Gastrocnemius medialis (tissue), 4 donors: Measurements from ENCODE around the gene USP17L28.
"Not testable (repeated sequence)": the region's sequence is repeated elsewhere in the genome, so short reads cannot be mapped to it uniquely, and the experiment has no call there.

ENCODE experiments used
- POLR2A ChIP-seq, 2 donors: fragments of 450-650 bp; IDR thresholded peaks; one replicate each; pipeline ENCODE4 v1.6.1; 2017; ENCODE audit warnings: antibody characterized with exemption in 2 of 2, mild to moderate bottlenecking in 2 of 2, moderate library complexity in 2 of 2
- TF ChIP-seq, protein P1 (sequence below), 5 experiments: fragments of 450-650 bp in 3 of 5; fragments of 200-600 bp in 2 of 5; sonication (generic) in 2 of 5; IDR thresholded peaks in 4 of 5; conservative IDR thresholded peaks in 1 of 5; 1 replicate in 4 of 5; 2 replicates in 1 of 5; pipeline ENCODE4 v1.5.1; 2016 to 2019; ENCODE audit warnings: antibody characterized with exemption in 5 of 5, mild to moderate bottlenecking in 3 of 5, moderate library complexity in 3 of 5

DNA sequence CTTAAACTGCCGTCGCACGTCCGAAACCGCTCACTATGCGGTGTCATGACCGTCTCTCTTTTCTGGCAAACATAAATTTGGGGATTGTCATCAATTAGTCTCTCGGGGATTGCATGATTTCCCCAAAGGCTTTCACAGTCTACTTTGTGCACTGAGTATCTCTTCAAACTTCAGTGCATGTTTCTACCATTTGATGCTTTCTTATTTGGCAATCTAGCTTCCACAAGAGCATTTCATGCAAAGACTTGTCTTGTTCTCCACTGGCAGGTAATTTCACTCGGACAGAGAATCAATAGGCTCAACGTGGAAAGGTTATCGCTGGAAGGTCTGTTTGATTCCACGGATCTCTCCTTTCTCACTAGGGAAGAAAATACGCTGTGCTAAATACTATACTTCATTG is 24.5 kb upstream of the USP17L28 start:
- TF ChIP-seq POLR2A (IDR thresholded peaks at IDR 0.05) = not testable (repeated sequence)
- TF ChIP-seq, protein P1, sequence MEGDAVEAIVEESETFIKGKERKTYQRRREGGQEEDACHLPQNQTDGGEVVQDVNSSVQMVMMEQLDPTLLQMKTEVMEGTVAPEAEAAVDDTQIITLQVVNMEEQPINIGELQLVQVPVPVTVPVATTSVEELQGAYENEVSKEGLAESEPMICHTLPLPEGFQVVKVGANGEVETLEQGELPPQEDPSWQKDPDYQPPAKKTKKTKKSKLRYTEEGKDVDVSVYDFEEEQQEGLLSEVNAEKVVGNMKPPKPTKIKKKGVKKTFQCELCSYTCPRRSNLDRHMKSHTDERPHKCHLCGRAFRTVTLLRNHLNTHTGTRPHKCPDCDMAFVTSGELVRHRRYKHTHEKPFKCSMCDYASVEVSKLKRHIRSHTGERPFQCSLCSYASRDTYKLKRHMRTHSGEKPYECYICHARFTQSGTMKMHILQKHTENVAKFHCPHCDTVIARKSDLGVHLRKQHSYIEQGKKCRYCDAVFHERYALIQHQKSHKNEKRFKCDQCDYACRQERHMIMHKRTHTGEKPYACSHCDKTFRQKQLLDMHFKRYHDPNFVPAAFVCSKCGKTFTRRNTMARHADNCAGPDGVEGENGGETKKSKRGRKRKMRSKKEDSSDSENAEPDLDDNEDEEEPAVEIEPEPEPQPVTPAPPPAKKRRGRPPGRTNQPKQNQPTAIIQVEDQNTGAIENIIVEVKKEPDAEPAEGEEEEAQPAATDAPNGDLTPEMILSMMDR (IDR thresholded peaks at IDR 0.05 in 4 of 5, conservative IDR thresholded peaks at IDR 0.05 in 1 of 5) = not testable (repeated sequence)
